Measurements from ENCODE around the gene GATA6. TPM values are rescaled to one million over a fixed set of nuclear protein-coding genes. Genes with fewer than 3 reads are reported as not detected.

The GATA6 gene
- total RNA-seq, 1 experiment from 2014 or later: 3.3 TPM

DNA sequence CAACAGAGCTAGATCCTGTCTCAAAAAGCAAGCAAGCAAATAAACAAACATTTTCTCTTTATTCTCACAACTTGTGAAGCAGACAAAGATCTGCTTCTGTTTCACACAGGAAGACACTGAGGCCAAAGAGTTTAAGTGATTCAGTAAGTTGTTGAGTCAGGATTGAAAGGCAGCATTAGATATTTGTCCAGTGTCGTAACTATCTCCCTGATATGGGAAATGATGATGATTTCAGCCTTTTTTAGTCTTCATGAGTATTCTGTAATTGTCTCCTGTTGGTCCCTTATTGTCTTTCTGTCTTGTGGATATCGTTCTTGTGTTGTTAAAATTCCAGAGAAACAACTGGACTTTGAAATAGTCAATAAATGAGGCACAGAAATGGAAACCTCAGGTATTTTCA is 59.6 kb downstream of the GATA6 start:
- POLR2A ChIA-PET: no interaction called here

DNA sequence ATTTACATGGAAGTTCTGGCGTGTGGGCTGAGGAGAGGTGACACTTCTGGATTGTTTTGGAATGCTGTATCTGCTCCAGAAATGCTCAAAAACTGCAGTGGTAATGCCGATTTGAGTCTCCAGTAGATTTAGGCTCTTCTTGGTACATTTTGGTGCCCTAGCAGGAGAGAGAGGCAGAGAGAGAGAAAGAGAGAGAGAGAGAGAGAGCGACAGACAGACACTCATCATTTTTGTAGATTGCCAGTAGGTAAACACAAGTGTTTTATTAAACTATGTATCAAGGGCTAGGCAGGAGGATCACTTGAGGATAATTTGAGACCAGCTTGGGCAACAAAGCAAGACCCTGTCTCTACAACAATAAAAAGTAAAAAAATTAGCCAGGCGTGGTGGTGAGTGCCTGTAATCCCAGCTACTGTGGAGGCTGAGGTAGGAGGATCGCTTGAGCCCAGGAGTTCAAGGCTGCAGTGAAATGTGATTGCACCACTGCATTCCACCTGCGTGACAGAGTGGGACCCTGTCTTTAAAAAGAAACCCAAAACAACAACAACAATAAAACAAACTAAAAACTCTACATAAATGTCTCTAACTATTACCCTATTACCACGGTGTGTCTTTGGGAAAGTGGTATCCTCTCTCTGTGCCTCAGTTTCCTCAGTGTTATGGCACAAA is 60.2 kb downstream of the GATA6 start:
- no peak overlapping the region for H3K9ac ChIP-seq (ENCODE audit: low read length)
- H2AFZ ChIP-seq (ENCODE audit: low read depth, low read length, poor library complexity, severe bottlenecking): no peak overlapping the region
- intact Hi-C loops (cut with micrococcal nuclease): loop anchor here (10.0 kb wide), 1 partner anchor 135 kb away; no protein-coding TSS in a partner anchor
- H3K9me3 ChIP-seq (ENCODE audit: control insufficient read depth in 1 of 2, insufficient read depth in 1 of 2, low read depth in 1 of 2, low read length in 2 of 2): no peaks in the 10 kb centered on the region
- no peak overlapping the region for H3K27ac ChIP-seq (ENCODE audit: low read depth, low read length)
- BruUV-seq (replicated peaks): no TSS peak
- TF ChIP-seq POLR2AphosphoS5 (IDR thresholded peaks at IDR 0.05; ENCODE audit: low read depth, low read length): no peak
- POLR2A ChIA-PET: no interaction called here
- no peaks in the 10 kb centered on the region for H3K79me2 ChIP-seq (ENCODE audit: insufficient read depth, low read length)
- H4K20me1 ChIP-seq (ENCODE audit: insufficient read depth): no peaks in the 10 kb centered on the region
- RAD21 ChIA-PET (ENCODE audit: low non-redundant PET in 1 of 2, low total read pairs in 2 of 2, uncharacterized antibody in 2 of 2, unreplicated experiment in 2 of 2): no interaction called here
- no peak for ATAC-seq
- H3K4me3 ChIP-seq (replicated peaks in 1 of 2; ENCODE audit: low read depth in 1 of 2, low read length in 2 of 2): no peak overlapping the region
- H3K9me2 ChIP-seq (ENCODE audit: insufficient read depth): no peaks in the 10 kb centered on the region
- no peak overlapping the region for H3K4me2 ChIP-seq (ENCODE audit: low read length)
- CTCF ChIA-PET: no interaction called here
- H3K27me3 ChIP-seq (ENCODE audit: insufficient read depth, low read length): no peaks in the 10 kb centered on the region
- DNase-seq (ENCODE audit: low read depth, low spot score): no peak
- no peaks in the 10 kb centered on the region for H3K36me3 ChIP-seq (ENCODE audit: control insufficient read depth in 1 of 2, insufficient read depth in 2 of 2, low read length in 2 of 2)
- H3K4me1 ChIP-seq (ENCODE audit: control insufficient read depth in 1 of 2, insufficient read depth in 2 of 2, low read length in 2 of 2): no peaks in the 10 kb centered on the region

More for the DNA sequence above, 59.6 kb downstream of the GATA6 start:
- Histone ChIP-seq H3K36me3 (ENCODE audit: control insufficient read depth in 1 of 2, insufficient read depth in 2 of 2, low read length in 2 of 2) (no peaks in the 10 kb centered on the region), H3K9me3 (ENCODE audit: control insufficient read depth in 1 of 2, insufficient read depth in 1 of 2, low read depth in 1 of 2, low read length in 2 of 2) (no peaks in the 10 kb centered on the region), H3K9me2 (ENCODE audit: insufficient read depth) (no peaks in the 10 kb centered on the region), H3K4me2 (ENCODE audit: low read length) (no peak overlapping the region), H2AFZ (ENCODE audit: low read depth, low read length, poor library complexity, severe bottlenecking) (no peak overlapping the region), H3K27ac (ENCODE audit: low read depth, low read length) (no peak overlapping the region), H3K4me3 (replicated peaks in 1 of 2; ENCODE audit: low read depth in 1 of 2, low read length in 2 of 2) (no peak overlapping the region), H3K79me2 (ENCODE audit: insufficient read depth, low read length) (no peaks in the 10 kb centered on the region), H3K9ac (ENCODE audit: low read length) (no peak overlapping the region), H3K4me1 (ENCODE audit: control insufficient read depth in 1 of 2, insufficient read depth in 2 of 2, low read length in 2 of 2) (peaks cover 3% of the 10 kb centered on the region in 2 experiments; a peak in 3 of 4 replicates), H4K20me1 (ENCODE audit: insufficient read depth) (no peaks in the 10 kb centered on the region), H3K27me3 (ENCODE audit: insufficient read depth, low read length) (no peaks in the 10 kb centered on the region)
- BruUV-seq (replicated peaks): no TSS peak
- intact Hi-C loops (cut with micrococcal nuclease): loop anchor here (10.0 kb wide), 1 partner anchor 136 kb away; no protein-coding TSS in a partner anchor
- no peak for ATAC-seq
- TF ChIP-seq CEBPB (IDR thresholded peaks at IDR 0.05; ENCODE audit: low read depth) (no peak), POLR2AphosphoS5 (IDR thresholded peaks at IDR 0.05; ENCODE audit: low read depth, low read length) (no peak), CBX3 (IDR thresholded peaks at IDR 0.05; ENCODE audit: low read depth) (no peak), RAD21 (IDR thresholded peaks at IDR 0.05; ENCODE audit: low read depth) (no peak), TCF7L2 (IDR thresholded peaks at IDR 0.05; ENCODE audit: borderline replicate concordance, extremely low read depth, insufficient read depth, insufficient read length) (no peak), ELF1 (IDR thresholded peaks at IDR 0.05; ENCODE audit: borderline replicate concordance, low read depth) (no peak), EZH2phosphoT487 (IDR thresholded peaks at IDR 0.05; ENCODE audit: borderline replicate concordance) (no peak), SRF (IDR thresholded peaks at IDR 0.05; ENCODE audit: low read depth) (no peak), SIN3A (IDR thresholded peaks at IDR 0.05; ENCODE audit: low read depth) (no peak), FOSL1 (IDR thresholded peaks at IDR 0.05; ENCODE audit: low read depth) (no peak), ZFX (IDR thresholded peaks at IDR 0.05) (no peak), POLR2A (IDR thresholded peaks at IDR 0.05; ENCODE audit: borderline replicate concordance, extremely low read depth, insufficient read depth, insufficient read length) (no peak), YY1 (IDR thresholded peaks at IDR 0.05; ENCODE audit: extremely low read depth, insufficient replicate concordance, low read depth, low read length) (no peak)
- CTCF ChIA-PET: no interaction called here
- no peak for DNase-seq (ENCODE audit: low read depth, low spot score)
- RAD21 ChIA-PET (ENCODE audit: low non-redundant PET in 1 of 2, low total read pairs in 2 of 2, uncharacterized antibody in 2 of 2, unreplicated experiment in 2 of 2): no interaction called here

All from HCT116 (cell line).